OCI-M1 (cell line): Measurements from ENCODE around the gene RND2.
"Not testable (repeated sequence)": the region's sequence is repeated elsewhere in the genome, so short reads cannot be mapped to it uniquely, and the experiment has no call there.

Experiments used
- DNase-seq: peaks from one replicate; lab custom pipeline; 2025; lab: John Stamatoyannopoulos, UW

RND2 gene

GRCh38 chr17:43027091-43028032, 2.3 kb downstream of the RND2 start:
- DNase-seq = no peak

DNA sequence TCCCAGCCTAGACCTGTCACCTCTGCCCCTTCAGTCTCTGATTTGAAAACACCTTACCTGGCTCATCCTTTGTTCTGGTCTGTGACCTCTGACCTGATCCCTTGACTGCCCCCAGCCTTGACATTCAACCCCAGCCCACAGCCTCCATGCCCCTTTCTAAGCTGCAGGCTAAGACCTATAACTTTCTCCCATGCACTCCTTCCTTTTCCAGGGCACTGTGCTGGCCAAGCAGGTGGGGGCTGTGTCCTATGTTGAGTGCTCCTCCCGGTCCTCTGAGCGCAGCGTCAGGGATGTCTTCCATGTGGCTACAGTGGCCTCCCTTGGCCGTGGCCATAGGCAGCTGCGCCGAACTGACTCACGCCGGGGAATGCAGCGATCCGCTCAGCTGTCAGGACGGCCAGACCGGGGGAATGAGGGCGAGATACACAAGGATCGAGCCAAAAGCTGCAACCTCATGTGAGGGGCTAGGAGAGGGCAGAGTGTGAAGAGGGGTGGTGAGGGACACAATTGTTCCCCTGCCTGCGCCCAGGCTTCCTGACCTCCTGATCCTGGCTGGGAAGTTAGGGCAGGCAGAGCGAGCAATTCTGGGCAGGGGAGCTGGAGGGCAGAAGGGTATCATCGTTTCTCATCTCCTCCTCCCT, 3.3 kb downstream of the RND2 start:
- DNase-seq = no peak

- DNase-seq = no peak
These were observed 5.2 kb downstream of the RND2 start for GRCh38 chr17:43030137-43030767.

- no peak for DNase-seq
These were observed 6.6 kb downstream of the RND2 start for GRCh38 chr17:43031666-43032065.

DNA sequence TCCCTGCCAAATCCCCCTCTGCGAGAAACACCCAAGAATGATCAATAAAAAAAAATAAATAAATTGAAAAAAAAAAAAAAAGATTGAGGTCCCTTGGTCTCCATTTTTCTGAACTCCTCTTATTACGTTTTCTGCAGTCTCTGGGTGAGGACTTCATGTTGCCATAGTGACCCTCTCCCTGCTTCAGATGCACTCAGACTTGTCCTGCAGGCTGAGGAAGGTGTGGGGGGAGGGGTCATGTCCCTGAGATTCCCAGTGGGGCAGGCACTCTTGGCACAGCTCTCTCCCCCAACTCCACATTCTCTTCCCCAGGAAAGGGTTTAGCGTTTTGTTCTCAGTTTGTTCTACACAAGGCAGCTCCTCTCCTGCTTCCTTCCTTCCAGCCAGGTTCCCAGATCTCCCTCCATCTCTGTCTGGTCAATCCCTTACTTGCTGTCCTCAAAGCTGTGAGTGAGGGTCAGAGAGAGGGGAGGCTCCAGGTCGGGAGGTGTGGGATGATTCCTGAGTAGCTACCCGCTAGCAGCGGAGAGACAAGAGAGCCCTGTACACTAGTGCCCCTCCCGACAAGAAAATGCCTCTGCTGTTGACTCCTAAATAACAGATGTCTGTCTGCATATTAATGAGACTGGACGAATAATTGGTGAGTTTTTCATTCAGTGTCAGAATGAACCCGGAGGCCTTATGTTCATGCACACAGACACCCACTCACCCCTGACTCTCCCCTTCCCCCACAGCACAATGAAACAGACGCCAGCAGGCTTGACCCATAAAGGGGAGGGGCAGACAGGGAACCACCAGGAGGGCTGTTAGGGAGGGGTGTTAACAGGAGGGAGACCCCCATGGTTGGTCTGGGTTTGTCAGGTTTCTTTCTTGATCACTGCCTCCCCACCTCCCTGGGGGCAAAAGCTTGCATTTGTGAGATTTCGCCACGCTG, 9.2 kb downstream of the RND2 start:
- no peak for DNase-seq

DNA sequence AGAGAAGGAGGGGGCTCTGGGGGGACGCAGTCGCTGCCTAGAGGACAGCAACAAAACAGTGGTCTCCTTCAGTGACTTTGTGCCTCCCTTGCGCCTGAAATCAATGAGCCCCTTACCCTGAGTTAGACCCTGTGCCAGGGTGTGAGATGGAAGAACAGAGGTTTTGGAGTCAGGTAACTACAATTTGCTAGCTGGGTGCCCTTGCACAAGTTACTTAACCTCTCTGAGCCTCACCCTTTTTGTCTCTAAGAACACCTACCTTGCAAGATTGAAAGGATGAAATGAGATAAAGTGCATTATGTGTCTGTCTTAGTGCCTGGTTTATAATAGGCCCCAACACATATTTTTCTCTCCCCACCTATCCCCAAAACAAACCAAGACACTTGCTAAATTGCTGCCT, 9.9 kb downstream of the RND2 start:
- no peak for DNase-seq

GRCh38 chr17:43039646-43040045, 14.6 kb downstream of the RND2 start:
- DNase-seq = no peak

- DNase-seq = no peak
These were observed 15.6 kb downstream of the RND2 start for GRCh38 chr17:43040655-43041054.

DNA sequence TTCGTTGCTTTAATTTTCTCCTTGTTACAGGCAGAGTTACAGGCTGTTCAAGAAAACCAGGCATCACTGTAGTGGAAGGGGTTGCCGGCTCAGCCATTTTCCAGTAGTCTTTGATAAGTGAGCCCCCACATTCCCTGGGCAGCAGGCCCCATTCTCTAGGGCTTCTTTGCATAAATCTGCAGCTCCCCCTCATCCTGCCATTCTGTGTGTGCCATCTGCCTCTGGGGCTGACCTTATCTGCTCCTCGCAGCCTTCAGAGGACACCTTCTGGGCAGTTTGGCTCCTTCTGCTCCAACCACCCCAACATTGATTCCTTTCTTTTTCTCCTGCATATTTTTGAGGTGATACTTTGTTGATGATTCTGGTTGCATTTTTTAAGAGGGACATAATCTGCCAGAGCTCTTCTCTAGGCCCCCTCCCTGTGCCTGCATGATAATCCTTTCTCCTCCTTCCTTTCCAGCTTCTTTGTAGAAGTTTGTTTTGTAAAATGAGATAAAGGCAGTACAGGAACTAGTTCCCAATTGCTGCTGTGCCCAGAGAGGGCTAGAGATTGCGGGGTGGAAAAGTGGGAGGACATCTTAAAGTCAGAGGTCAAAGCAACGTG, 17.1 kb downstream of the RND2 start:
- peak; percentile 13 for DNase-seq

- DNase-seq = no peak
These were observed 18.3 kb downstream of the RND2 start for GRCh38 chr17:43043307-43043706.

GRCh38 chr17:43044024-43044423, 19.0 kb downstream of the RND2 start:
- no peak for DNase-seq

DNA sequence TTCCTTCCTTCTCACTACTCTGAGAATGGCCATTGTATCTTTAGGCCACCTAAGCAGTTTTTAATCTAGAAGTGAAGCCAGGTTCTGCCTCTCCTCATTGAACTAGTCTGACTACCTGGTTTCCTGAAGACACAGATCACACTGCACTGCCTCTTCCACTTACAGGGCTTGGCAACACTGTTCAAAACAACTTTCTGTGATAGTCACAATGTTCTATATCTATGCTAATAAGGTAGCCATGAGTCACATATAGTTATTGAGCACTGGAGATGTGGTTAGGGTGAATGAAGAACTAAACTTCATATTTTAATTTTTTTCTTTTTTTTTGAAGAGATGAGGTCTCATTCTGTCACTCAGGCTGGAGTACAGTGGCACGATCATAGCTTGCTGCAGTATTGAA, 26.9 kb downstream of the RND2 start:
- no peak for DNase-seq

- DNase-seq = not testable (repeated sequence)
These were observed 28.0 kb downstream of the RND2 start for GRCh38 chr17:43053008-43053407.

GRCh38 chr17:43056051-43056450, 31.0 kb downstream of the RND2 start:
- no peak for DNase-seq

DNA sequence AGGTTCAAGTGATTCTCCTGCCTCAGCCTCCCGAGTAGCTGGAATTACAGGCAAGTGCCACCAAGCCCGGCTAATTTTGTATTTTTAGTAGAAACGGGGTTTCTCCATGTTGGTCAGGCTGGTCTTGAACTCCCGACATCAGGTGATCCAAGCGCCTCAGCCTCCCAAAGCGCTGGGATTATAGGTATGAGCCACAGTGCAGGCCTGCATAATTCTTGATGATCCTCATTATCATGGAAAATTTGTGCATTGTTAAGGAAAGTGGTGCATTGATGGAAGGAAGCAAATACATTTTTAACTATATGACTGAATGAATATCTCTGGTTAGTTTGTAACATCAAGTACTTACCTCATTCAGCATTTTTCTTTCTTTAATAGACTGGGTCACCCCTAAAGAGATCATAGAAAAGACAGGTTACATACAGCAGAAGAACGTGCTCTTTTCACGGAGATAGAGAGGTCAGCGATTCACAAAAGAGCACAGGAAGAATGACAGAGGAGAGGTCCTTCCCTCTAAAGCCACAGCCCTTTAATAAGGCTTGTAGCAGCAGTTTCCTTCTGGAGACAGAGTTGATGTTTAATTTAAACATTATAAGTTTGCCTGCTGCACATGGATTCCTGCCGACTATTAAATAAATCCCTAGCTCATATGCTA, 38.1 kb downstream of the RND2 start:
- DNase-seq = no peak

DNA sequence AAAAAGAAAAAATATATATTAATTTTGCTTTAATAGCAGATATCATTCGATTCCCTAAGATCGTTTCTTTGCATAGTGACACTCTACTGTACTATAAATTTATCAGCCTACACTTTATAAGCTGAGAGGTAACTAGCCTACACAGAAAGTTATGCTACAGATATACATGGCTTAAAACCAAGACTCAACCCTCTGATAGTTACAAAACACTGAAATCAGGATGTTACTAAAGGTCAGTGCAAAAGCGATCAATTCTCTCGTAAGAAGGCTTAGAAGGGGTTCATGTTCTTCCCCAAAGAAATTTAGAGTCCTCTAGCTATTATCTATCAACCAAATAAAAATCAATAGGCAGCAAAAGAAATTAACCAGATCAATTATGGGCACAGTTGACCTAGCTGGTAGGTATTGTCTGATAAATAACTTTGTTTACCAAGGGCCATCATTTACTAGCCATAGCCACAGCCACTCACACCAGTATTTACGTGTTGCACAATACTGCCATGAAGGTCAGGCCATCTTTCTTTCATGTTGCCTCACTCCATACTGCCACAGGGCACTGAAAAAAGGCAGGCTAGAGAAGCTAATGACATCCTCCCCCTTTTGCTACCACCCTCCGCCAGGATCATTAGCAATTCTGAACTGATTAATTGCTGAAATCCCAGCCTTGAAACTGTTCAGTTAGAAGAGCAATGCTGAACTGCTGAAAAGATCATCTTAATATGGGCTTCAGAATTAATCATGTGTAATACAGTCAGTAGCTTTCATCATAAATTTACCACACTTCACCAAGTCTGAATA, 43.7 kb downstream of the RND2 start:
- no peak for DNase-seq

- no peak for DNase-seq
These were observed 44.4 kb downstream of the RND2 start for GRCh38 chr17:43069368-43069898.

GRCh38 chr17:43070257-43070656, 45.2 kb downstream of the RND2 start:
- DNase-seq = no peak

DNA sequence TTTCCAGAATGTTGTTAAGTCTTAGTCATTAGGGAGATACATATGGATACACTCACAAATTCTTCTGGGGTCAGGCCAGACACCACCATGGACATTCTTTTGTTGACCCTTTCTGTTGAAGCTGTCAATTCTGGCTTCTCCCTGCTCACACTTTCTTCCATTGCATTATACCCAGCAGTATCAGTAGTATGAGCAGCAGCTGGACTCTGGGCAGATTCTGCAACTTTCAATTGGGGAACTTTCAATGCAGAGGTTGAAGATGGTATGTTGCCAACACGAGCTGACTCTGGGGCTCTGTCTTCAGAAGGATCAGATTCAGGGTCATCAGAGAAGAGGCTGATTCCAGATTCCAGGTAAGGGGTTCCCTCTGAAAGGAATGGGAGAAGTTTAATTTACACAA, 45.8 kb downstream of the RND2 start:
- no peak for DNase-seq

DNA sequence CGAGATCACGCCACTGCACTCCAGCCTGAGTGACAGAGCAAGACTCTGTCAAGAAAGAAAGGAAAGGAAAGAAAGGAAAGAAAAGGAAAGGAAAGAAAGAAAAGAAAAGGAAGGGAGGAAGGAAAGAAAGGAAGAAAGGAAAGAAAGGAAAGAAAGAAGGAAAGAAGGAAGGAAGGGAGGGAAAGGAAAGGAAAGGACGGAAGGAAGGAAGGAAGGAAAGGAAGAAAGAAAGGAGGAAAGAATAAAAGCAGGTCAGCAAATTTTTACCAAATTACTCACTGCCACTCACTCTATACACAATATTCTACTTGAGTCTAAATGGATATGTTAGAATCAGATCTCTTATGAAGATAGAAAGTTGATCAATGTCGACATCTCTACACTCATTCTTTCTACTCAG, 49.8 kb downstream of the RND2 start:
- DNase-seq = no peak
